ENCODE results near the gene NDUFS1.
"Not testable (repeated sequence)": the region's sequence is repeated elsewhere in the genome, so short reads cannot be mapped to it uniquely, and the experiment has no call there.

Gene NDUFS1

GRCh38 chr2:206168230-206168629, 9.0 kb upstream of the NDUFS1 start:
- not testable (repeated sequence) for H3K27ac ChIP-seq (ENCODE audit: low read length); H3K9ac ChIP-seq (ENCODE audit: low read length); H3K4me3 ChIP-seq (ENCODE audit: low read length); H4K20me1 ChIP-seq (ENCODE audit: insufficient read depth, low read length); H3K4me2 ChIP-seq (ENCODE audit: low read length); H3K36me3 ChIP-seq (replicated peaks; ENCODE audit: low read depth, low read length); H3K27me3 ChIP-seq (ENCODE audit: low read depth, low read length); H3K9me3 ChIP-seq (ENCODE audit: insufficient read depth, low read length); H3K79me2 ChIP-seq (ENCODE audit: low read length); H2AFZ ChIP-seq (ENCODE audit: low read depth, low read length); H3K4me1 ChIP-seq (ENCODE audit: low read length)

GRCh38 chr2:206164261-206164862, 5.1 kb upstream of the NDUFS1 start:
- no peak overlapping the region for H3K9ac ChIP-seq (ENCODE audit: low read length)
- peaks cover 11% of the 10 kb centered on the region for H3K4me1 ChIP-seq (ENCODE audit: low read length)
- peaks cover 42% of the 10 kb centered on the region for H3K79me2 ChIP-seq (ENCODE audit: low read length)
- peaks cover 7% of the 10 kb centered on the region; the same call in 1 of the 2 replicates for H4K20me1 ChIP-seq (ENCODE audit: insufficient read depth, low read length)
- H3K27ac ChIP-seq (ENCODE audit: low read length): no peak overlapping the region
- H3K27me3 ChIP-seq (ENCODE audit: low read depth, low read length): no peaks in the 10 kb centered on the region
- TF ChIP-seq EZH2phosphoT487 (IDR thresholded peaks at IDR 0.05; ENCODE audit: low read depth) (no peak), CTCF (IDR thresholded peaks at IDR 0.05; ENCODE audit: low read depth, low read length) (peak; percentile 75)
- H3K4me2 ChIP-seq (ENCODE audit: low read length): no peak overlapping the region
- H3K4me3 ChIP-seq (ENCODE audit: low read length): no peak overlapping the region
- H3K9me3 ChIP-seq (ENCODE audit: insufficient read depth, low read length): no peaks in the 10 kb centered on the region
- no peak overlapping the region for H2AFZ ChIP-seq (ENCODE audit: low read depth, low read length)
- peaks cover 38% of the 10 kb centered on the region for H3K36me3 ChIP-seq (replicated peaks; ENCODE audit: low read depth, low read length)

- Histone ChIP-seq H3K79me2 (ENCODE audit: low read length) (peaks cover 51% of the 10 kb centered on the region), H3K36me3 (replicated peaks; ENCODE audit: low read depth, low read length) (peaks cover 38% of the 10 kb centered on the region), H3K4me3 (ENCODE audit: low read length) (no peak overlapping the region), H4K20me1 (ENCODE audit: insufficient read depth, low read length) (peaks cover 7% of the 10 kb centered on the region; the same call in 1 of the 2 replicates), H3K9ac (ENCODE audit: low read length) (no peak overlapping the region), H2AFZ (ENCODE audit: low read depth, low read length) (no peak overlapping the region), H3K4me1 (ENCODE audit: low read length) (peaks cover 11% of the 10 kb centered on the region), H3K27ac (ENCODE audit: low read length) (no peak overlapping the region), H3K4me2 (ENCODE audit: low read length) (no peak overlapping the region), H3K27me3 (ENCODE audit: low read depth, low read length) (no peaks in the 10 kb centered on the region), H3K9me3 (ENCODE audit: insufficient read depth, low read length) (no peaks in the 10 kb centered on the region)
- TF ChIP-seq EZH2phosphoT487 (IDR thresholded peaks at IDR 0.05; ENCODE audit: low read depth) (no peak), CTCF (IDR thresholded peaks at IDR 0.05; ENCODE audit: low read depth, low read length) (no peak)
Measured at GRCh38 chr2:206163251-206163880, 4.1 kb upstream of the NDUFS1 start.

- H3K9ac ChIP-seq (ENCODE audit: low read length); H3K4me3 ChIP-seq (ENCODE audit: low read length): not testable (repeated sequence)
Measured at GRCh38 chr2:206162401-206162800, 3.2 kb upstream of the NDUFS1 start.

GRCh38 chr2:206160807-206161179, 1.5 kb upstream of the NDUFS1 start:
- Histone ChIP-seq H3K9ac (ENCODE audit: low read length) (peak overlapping the region; percentile 97), H3K4me3 (ENCODE audit: low read length) (peak overlapping the region; percentile 86), H3K27me3 (ENCODE audit: low read depth, low read length) (no peaks in the 10 kb centered on the region), H2AFZ (ENCODE audit: low read depth, low read length) (no peak overlapping the region), H3K27ac (ENCODE audit: low read length) (peak overlapping the region; percentile 69), H3K79me2 (ENCODE audit: low read length) (peaks cover 76% of the 10 kb centered on the region), H3K36me3 (replicated peaks; ENCODE audit: low read depth, low read length) (peaks cover 40% of the 10 kb centered on the region), H3K4me2 (ENCODE audit: low read length) (peak overlapping the region; percentile 99), H4K20me1 (ENCODE audit: insufficient read depth, low read length) (peaks cover 7% of the 10 kb centered on the region; the same call in 1 of the 2 replicates), H3K9me3 (ENCODE audit: insufficient read depth, low read length) (no peaks in the 10 kb centered on the region), H3K4me1 (ENCODE audit: low read length) (peaks cover 16% of the 10 kb centered on the region)
- no peak for TF ChIP-seq CTCF (IDR thresholded peaks at IDR 0.05; ENCODE audit: low read depth, low read length)
- TF ChIP-seq EZH2phosphoT487 (IDR thresholded peaks at IDR 0.05; ENCODE audit: low read depth): no peak

More at GRCh38 chr2:206162401-206162800, 3.2 kb upstream of the NDUFS1 start:
- H2AFZ ChIP-seq (ENCODE audit: low read depth, low read length); H4K20me1 ChIP-seq (ENCODE audit: insufficient read depth, low read length); H3K27me3 ChIP-seq (ENCODE audit: low read depth, low read length); H3K27ac ChIP-seq (ENCODE audit: low read length); H3K4me2 ChIP-seq (ENCODE audit: low read length); H3K9me3 ChIP-seq (ENCODE audit: insufficient read depth, low read length): not testable (repeated sequence)
- H3K36me3 ChIP-seq (replicated peaks; ENCODE audit: low read depth, low read length): peaks cover 38% of the 10 kb centered on the region
- peaks cover 15% of the 10 kb centered on the region for H3K4me1 ChIP-seq (ENCODE audit: low read length)
- peaks cover 60% of the 10 kb centered on the region for H3K79me2 ChIP-seq (ENCODE audit: low read length)
